ENCODE results near the gene STK38L. TPM values are rescaled to one million over a fixed set of nuclear protein-coding genes. Genes with fewer than 3 reads are reported as not detected.

STK38L gene
- total RNA-seq, 3 donors from 2014 or later: 20.0 to 22.4 (median 22.3) TPM

DNA sequence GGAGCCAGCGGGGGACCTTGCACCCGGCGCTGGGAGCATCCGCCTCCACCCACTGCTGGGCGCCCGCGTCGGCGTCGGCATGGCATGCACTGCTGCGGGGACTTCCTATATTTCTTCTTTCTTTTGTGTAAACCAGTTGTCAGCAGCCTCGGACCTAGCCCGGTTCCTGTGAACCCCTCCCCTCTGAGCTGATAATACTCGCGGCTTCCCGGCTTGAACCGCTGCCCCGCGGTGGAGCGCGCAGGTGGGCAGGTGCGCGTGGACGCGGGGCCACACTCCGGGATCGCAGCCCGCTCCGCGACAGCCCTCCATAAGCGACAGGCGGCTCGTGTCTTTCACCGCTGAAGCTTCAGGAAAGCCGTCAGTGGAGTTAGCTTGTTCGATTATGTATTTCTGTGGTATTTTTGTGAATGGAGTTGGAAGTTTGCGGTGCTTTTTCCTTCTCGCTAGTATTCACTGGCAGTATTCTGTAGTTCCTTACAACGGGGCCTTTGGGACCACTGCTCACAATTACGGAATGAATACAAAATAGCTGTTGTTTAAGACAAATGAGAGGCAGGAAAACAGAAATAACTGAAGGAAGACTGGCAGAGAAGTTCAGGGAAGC lies 89.4 kb downstream of the STK38L start:
- Mint-ChIP-seq H3K9me3 (no peaks in the 10 kb centered on the region), H3K36me3 (ENCODE audit: insufficient read depth) (no peaks in the 10 kb centered on the region), H3K4me3 (peak overlapping the region; percentile 91), H3K27me3 (ENCODE audit: low read depth) (peaks cover 47% of the 10 kb centered on the region), H3K4me1 (ENCODE audit: low read depth) (peaks cover 26% of the 10 kb centered on the region)
- DNase-seq (peak; percentile 20), ATAC-seq (peak; percentile 41 to 58)

DNA sequence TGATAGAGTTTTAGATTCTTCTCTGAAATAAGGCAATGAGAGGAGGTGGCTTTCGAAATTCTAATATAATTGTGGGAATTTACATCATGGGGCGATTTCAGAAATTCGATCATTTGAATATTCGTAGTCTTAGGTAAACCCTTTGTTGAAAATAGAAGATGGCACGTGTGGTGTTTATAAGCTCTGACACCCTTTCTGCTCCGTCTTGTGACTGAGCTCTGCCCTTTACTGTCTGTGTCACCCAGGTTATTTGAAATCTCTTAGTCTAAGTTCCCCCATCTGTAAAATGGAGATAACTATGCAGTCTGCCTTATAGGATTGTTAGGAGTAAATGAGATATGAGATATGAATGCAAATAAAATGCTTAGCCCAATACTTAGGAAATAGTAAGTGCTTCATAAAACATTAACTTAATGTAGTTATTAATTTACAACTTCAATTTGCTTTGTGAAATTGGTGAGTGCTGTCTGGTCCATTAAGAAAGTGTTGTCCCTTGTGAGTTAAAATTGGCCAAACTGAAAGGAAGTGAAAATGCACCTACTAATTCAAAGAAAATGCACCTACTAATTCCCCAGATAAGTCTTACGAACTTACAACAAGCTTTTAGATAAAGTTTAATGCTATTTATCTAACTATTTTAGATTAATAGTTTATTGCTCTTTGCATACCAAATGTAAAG lies 90.1 kb downstream of the STK38L start:
- Mint-ChIP-seq H3K27me3 (ENCODE audit: low read depth) (peaks cover 47% of the 10 kb centered on the region), H3K4me3 (peak overlapping the region; percentile 91), H3K9me3 (no peaks in the 10 kb centered on the region), H3K36me3 (ENCODE audit: insufficient read depth) (no peaks in the 10 kb centered on the region), H3K4me1 (ENCODE audit: low read depth) (peaks cover 26% of the 10 kb centered on the region)
- DNase-seq: no peak
- ATAC-seq: no peak

DNA sequence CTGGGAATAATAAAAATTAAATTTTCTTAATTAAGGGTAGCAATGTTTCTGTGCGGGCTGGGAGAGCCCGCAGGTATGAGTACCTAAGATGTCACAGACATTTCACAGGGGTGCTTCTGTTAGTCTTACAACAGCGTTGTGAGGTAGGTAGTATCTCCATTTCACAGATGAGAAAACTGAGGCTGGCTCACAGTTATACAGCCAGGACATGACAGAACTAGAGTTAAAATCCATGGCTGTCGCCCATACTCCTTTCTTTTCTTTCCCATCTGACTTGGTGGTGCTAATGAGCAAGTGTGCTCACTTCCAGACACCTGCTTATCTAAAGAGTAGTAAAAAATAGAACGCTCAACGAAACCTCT lies 90.6 kb downstream of the STK38L start:
- Mint-ChIP-seq H3K36me3 (ENCODE audit: insufficient read depth) (no peaks in the 10 kb centered on the region), H3K4me3 (no peak overlapping the region), H3K27me3 (ENCODE audit: low read depth) (peaks cover 47% of the 10 kb centered on the region), H3K4me1 (ENCODE audit: low read depth) (peaks cover 26% of the 10 kb centered on the region), H3K9me3 (no peaks in the 10 kb centered on the region)
- DNase-seq (no peak), ATAC-seq (no peak)

DNA sequence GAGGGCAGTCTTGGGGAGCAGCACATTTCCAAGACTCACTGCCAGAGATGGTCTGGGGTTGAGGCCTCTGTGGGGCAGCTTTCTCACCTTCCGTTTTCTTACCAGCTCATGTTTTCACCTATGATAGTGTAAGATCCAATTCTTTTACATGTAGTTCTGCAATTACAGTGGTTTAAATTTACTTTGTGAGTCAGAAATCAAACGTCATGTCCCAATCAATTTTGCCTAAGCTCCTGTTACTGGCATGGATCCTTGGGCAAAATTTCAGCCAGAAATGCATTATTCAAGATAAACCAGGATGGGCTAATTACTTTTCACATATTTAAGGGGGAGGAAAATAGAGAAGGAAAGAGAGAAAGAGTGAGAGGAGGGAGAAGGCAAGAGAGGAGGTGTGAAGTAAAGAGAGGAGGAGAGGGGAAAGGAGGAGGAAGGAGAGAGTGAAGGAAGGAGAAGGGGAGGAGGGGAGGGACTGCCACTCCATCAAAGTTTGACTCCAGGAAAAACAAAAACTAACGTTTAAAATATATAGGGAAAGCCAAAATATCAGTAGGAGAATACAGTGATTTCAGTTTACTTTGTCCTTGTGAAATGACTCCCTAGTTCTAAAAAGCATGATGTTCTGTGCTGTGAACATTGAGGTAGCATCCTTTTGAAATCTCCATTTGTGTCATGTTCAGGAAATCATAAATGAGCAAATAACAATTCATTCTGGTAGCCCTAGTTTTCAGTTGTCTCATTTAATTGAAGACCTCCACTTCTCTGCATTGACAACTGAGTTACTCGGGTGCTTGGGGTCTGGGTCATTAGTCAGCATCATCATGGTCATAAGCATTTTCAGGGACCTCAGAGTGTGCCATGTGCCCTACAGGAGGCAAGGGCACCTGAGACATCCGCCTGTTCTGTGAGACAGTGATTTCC lies 91.5 kb downstream of the STK38L start:
- Mint-ChIP-seq H3K36me3 (ENCODE audit: insufficient read depth) (no peaks in the 10 kb centered on the region), H3K4me1 (ENCODE audit: low read depth) (peaks cover 26% of the 10 kb centered on the region)

DNA sequence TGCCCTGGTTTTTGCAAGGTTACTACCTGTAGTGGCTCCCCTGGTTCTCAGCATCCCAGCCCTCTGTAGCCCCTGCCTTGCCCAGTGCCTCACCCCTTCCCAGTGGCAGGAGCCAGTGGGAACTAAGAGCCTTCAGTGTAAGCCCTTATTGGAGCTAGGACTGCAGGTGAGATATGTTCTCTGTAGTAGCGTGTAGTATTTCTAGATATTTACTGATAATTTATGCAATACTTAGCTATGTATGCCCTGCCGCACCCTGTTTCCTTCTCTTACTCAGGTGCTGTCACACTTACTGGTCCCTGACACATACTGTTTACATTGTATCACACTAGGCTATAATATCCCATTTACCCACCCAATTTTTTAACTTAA lies 92.2 kb downstream of the STK38L start:
- no peak for DNase-seq
- Mint-ChIP-seq H3K27me3 (ENCODE audit: low read depth) (peaks cover 39% of the 10 kb centered on the region), H3K9me3 (no peaks in the 10 kb centered on the region), H3K4me1 (ENCODE audit: low read depth) (peaks cover 22% of the 10 kb centered on the region), H3K4me3 (no peak overlapping the region), H3K36me3 (ENCODE audit: insufficient read depth) (no peaks in the 10 kb centered on the region)
- ATAC-seq: no peak

More for the DNA sequence above, 91.5 kb downstream of the STK38L start:
- ATAC-seq (no peak), DNase-seq (no peak)
- Mint-ChIP-seq H3K9me3 (no peaks in the 10 kb centered on the region), H3K4me3 (no peak overlapping the region), H3K27me3 (ENCODE audit: low read depth) (peaks cover 43% of the 10 kb centered on the region)

DNA sequence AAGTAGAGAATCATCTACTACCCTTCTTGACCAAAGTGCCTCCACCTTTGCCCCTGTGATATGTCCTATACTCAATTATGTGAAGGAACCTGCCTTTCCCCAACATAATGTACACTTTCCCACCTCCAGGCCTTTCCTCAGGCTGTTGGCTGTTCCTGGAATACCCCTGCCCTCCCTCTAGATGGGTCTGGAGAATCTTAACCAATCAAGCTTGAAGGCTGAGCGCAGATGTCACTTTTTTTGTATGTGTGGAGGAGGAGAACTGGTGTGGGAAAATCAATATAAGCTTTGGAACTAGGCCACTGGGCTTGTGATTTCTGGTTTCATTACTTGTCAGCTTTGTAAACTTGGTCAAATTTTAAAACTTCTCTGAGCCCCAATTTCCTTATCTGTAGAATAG lies 93.3 kb downstream of the STK38L start:
- DNase-seq (no peak), ATAC-seq (no peak)
- H3K9me3 Mint-ChIP-seq: no peaks in the 10 kb centered on the region
- H3K4me1 Mint-ChIP-seq (ENCODE audit: low read depth): peaks cover 12% of the 10 kb centered on the region
- no peaks in the 10 kb centered on the region for H3K36me3 Mint-ChIP-seq (ENCODE audit: insufficient read depth)
- H3K27me3 Mint-ChIP-seq (ENCODE audit: low read depth): peaks cover 30% of the 10 kb centered on the region
- H3K4me3 Mint-ChIP-seq: no peak overlapping the region

DNA sequence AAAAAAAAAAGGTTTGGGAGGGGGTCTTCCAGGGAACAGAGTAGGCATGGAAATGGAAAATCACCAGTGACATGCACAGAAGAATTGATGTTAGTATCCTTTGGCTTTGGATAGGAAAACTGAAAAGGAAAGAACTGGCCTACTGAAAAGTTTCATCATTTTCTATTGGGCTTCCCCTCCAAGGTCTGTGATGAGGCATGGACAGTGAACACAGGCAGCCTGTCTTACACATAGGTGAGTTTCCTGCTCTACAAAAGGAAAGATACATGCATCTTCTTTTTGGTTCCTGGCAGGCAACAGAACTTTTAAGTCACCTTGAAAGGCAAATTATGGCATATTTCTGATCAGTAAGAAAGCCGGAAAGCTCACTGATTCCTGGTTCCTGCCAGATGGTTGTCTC lies 94.4 kb downstream of the STK38L start:
- Mint-ChIP-seq H3K36me3 (ENCODE audit: insufficient read depth) (no peaks in the 10 kb centered on the region), H3K27me3 (ENCODE audit: low read depth) (peaks cover 26% of the 10 kb centered on the region), H3K4me3 (no peak overlapping the region), H3K4me1 (ENCODE audit: low read depth) (peaks cover 8% of the 10 kb centered on the region), H3K9me3 (no peaks in the 10 kb centered on the region)
- ATAC-seq (no peak), DNase-seq (no peak)

DNA sequence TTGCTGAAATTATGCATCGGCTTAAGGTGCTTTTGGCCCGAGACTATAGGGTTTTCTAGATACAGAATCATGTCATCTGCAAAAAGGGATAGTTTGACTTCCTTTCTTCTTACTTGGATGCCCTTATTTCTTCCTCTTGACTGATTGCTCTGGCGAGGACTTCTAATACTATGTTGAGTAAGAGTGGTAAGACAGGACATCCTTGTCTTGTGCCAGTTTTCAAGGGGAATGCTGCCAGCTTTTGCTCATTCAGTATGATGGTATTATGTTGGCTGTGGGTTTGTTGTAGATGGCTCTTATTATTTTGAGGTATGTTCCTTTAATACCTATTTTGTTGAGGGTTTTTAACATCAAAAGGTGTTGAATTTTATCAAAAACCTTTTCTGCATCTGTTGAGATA lies 96.9 kb downstream of the STK38L start:
- ATAC-seq (no peak), DNase-seq (no peak)
- Mint-ChIP-seq H3K9me3 (no peaks in the 10 kb centered on the region), H3K4me1 (ENCODE audit: low read depth) (no peaks in the 10 kb centered on the region), H3K4me3 (no peak overlapping the region), H3K27me3 (ENCODE audit: low read depth) (peaks cover 9% of the 10 kb centered on the region), H3K36me3 (ENCODE audit: insufficient read depth) (no peaks in the 10 kb centered on the region)

DNA sequence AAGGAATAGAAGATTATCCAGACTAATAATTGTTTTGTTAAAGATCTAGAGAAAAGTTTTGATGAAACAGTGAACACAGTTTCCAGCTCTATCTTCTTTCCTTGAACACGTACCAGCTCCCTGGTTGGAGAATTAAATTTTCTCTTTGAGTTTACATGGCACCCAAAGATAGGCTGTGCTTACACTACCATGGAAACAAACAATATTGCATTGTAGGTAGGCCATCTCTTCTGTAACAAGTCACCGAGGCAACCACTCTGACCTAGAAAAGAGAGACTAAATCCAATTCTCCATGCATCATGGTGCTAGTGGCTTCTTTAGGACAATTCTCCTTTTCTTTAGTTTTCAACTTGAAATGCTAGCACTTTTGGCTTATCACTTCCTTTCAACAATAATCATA lies 98.5 kb downstream of the STK38L start:
- Mint-ChIP-seq H3K36me3 (ENCODE audit: insufficient read depth) (no peaks in the 10 kb centered on the region), H3K4me3 (no peak overlapping the region), H3K9me3 (no peaks in the 10 kb centered on the region), H3K4me1 (ENCODE audit: low read depth) (no peaks in the 10 kb centered on the region), H3K27me3 (ENCODE audit: low read depth) (peaks cover 4% of the 10 kb centered on the region)
- DNase-seq (no peak), ATAC-seq (no peak)

DNA sequence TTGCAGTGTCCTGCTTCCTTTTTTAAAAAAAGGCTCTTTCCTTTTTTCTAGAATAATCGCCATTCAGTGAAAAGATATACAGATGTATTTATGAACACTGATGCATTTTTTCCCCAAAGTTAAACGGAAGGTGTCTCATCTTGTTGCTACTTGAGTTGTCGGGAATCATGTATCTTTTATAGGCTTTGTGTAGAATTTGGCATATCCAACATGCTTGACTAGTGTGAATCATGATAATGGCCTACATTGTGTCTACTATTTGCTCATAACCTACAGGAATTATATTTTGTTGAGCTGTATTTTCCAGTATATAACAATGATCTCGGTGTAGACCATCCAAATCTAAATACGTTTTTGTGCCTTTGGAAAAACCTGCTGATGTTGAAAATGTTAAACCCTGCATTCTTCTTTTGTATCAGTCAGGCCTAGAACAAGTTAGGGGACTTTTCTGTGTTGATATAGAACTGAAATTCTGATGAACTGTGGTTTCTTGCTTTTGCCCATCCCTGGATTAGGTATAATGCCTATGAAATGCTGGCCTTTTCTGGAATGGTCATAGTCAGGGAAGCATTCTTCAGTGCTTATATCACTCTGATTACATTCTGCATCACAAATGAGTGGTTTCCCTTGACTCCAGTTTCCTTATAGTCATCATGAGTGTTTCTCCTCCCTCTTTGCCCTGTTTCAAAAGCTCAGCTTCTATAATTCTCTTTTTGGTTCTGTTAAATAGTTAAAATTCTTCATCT lies 99.3 kb downstream of the STK38L start:
- no peaks in the 10 kb centered on the region for H3K9me3 Mint-ChIP-seq
- no peak overlapping the region for H3K4me3 Mint-ChIP-seq
- peaks cover 4% of the 10 kb centered on the region for H3K27me3 Mint-ChIP-seq (ENCODE audit: low read depth)
- H3K4me1 Mint-ChIP-seq (ENCODE audit: low read depth): no peaks in the 10 kb centered on the region
- H3K36me3 Mint-ChIP-seq (ENCODE audit: insufficient read depth): no peaks in the 10 kb centered on the region
- no peak for ATAC-seq
- no peak for DNase-seq

DNA sequence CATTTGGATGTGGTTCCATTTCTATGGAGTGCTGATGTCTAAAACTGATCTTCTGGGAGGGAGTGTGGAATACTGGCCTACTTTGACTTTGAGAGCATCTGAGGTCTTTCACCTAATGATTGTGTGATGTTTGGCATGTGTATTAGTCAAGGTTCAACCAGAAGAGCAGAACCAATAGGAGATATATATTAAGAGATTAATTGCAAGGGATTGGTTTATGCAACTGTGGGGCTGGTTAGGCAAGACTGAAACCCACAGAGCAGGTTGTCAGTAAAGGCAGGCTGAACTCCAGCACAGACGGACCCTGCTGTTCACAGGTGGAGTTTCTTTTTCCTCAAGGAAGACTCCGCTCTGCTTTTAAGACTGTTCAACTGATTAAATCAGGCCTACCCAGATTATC lies 100.2 kb downstream of the STK38L start:
- no peaks in the 10 kb centered on the region for H3K4me1 Mint-ChIP-seq (ENCODE audit: low read depth)
- H3K36me3 Mint-ChIP-seq (ENCODE audit: insufficient read depth): no peaks in the 10 kb centered on the region
- no peak overlapping the region for H3K4me3 Mint-ChIP-seq
- H3K27me3 Mint-ChIP-seq (ENCODE audit: low read depth): peaks cover 4% of the 10 kb centered on the region
- ATAC-seq: no peak
- H3K9me3 Mint-ChIP-seq: no peaks in the 10 kb centered on the region
- DNase-seq: no peak

DNA sequence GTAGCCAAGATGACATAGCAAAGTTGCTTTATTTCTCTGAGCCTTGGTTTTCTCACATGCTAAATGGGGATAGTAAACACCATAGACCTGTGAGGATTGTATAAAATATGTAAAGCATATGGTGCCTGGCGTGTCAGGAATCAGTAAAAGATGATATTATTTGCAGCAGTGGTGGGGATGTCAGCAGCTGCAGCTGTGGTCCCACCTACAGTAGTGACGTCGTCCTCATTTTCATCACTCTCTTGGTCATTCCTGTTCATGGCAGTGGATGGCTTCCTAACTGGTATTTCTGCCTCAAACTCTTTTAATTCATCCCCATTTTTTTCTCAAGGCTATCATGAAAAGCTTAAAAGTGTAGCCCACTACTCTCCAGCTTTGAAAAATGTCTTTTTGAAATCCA lies 100.7 kb downstream of the STK38L start:
- H3K4me1 Mint-ChIP-seq (ENCODE audit: low read depth): no peaks in the 10 kb centered on the region
- H3K27me3 Mint-ChIP-seq (ENCODE audit: low read depth): peaks cover 4% of the 10 kb centered on the region
- ATAC-seq (no peak), DNase-seq (no peak)
- H3K9me3 Mint-ChIP-seq: no peaks in the 10 kb centered on the region
- H3K36me3 Mint-ChIP-seq (ENCODE audit: insufficient read depth): no peaks in the 10 kb centered on the region
- H3K4me3 Mint-ChIP-seq: no peak overlapping the region

DNA sequence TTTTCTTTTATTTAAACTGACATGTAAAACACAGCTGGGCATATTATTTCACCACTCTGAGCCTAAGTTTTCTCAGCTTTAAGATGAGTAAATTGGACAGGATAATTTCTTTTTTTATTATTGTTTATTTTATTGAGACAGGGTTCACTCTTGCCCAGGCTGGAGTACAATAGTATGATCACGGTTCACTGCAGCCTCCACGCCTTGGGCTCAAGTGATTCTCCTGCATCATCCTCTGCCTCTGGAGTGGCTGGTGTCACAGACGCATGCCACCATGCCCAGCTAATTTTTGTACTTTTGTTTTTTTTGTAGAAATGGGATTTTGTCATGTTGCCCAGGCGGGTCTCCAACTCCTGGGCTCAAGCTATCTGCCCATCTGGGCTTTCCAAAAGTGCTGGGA lies 101.3 kb downstream of the STK38L start:
- H3K27me3 Mint-ChIP-seq (ENCODE audit: low read depth): peaks cover 4% of the 10 kb centered on the region
- no peak for ATAC-seq

DNA sequence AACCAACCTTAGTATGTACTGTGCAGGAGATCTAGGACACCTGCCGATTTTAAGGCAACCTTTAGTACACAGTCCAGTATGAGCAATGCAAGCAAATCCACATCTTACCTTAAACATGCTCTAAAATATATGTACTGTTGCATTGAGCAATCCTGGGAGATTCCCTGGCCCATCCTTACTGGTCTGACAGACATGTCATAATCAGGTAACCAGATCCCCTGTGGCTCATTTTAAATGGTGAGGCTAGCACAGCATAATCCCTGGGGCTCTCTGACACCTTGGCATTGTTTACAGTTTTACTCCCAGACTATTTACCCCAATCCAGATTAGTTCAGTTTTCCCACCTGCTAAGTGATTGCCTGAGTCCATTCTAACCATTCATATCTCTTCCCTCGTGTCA lies 103.7 kb downstream of the STK38L start:
- Mint-ChIP-seq H3K27me3 (ENCODE audit: low read depth) (peaks cover 10% of the 10 kb centered on the region), H3K36me3 (ENCODE audit: insufficient read depth) (no peaks in the 10 kb centered on the region), H3K4me1 (ENCODE audit: low read depth) (no peaks in the 10 kb centered on the region), H3K9me3 (no peaks in the 10 kb centered on the region), H3K4me3 (no peak overlapping the region)
- ATAC-seq (no peak), DNase-seq (no peak)

More for the DNA sequence above, 101.3 kb downstream of the STK38L start:
- Mint-ChIP-seq H3K4me1 (ENCODE audit: low read depth) (no peaks in the 10 kb centered on the region), H3K4me3 (no peak overlapping the region), H3K36me3 (ENCODE audit: insufficient read depth) (no peaks in the 10 kb centered on the region), H3K9me3 (no peaks in the 10 kb centered on the region)
- DNase-seq: no peak
